ENCODE data around the gene ZBTB7C.

DNA sequence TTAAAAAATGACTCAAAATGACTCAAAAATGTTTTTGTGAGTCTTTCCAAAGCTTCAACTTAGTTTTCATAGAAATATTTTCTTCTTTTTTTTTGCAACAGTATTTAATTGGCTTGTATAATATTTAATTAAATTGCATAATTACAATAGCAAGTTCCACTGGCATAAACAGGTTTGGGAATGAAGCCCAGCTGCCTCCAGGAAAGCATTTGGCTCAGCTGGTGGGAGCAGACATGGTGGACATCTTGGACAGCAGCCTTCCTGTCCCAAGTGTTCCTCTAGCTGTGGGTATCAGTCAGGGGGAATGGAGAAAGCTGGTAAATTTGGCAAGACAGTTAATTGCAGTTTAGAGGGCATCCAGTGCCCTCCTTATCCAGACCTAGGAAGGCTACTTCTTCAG is 213.4 kb downstream of the ZBTB7C start:
- TF ChIP-seq PHF8 (conservative IDR thresholded peaks at IDR 0.05; ENCODE audit: low read depth, low read length) (no peak), RFX5 (IDR thresholded peaks at IDR 0.05; ENCODE audit: borderline replicate concordance, low read depth, low read length) (no peak), EZH2 (IDR thresholded peaks at IDR 0.05; ENCODE audit: low read depth, low read length, severe bottlenecking) (no peak), RAD21 (IDR thresholded peaks at IDR 0.05 in 1 of 2, conservative IDR thresholded peaks at IDR 0.05 in 1 of 2; ENCODE audit: low read depth in 2 of 2, low read length in 2 of 2) (no peak), ZNF274 (IDR thresholded peaks at IDR 0.05; ENCODE audit: borderline replicate concordance, extremely low read depth, low read length) (no peak), POLR2A (IDR thresholded peaks at IDR 0.05; ENCODE audit: control extremely low read depth in 1 of 2, low read depth in 2 of 2, low read length in 2 of 2) (no peak), RBBP5 (IDR thresholded peaks at IDR 0.05; ENCODE audit: borderline replicate concordance, low read depth, low read length) (no peak)
- TF ChIP-seq, protein P1, sequence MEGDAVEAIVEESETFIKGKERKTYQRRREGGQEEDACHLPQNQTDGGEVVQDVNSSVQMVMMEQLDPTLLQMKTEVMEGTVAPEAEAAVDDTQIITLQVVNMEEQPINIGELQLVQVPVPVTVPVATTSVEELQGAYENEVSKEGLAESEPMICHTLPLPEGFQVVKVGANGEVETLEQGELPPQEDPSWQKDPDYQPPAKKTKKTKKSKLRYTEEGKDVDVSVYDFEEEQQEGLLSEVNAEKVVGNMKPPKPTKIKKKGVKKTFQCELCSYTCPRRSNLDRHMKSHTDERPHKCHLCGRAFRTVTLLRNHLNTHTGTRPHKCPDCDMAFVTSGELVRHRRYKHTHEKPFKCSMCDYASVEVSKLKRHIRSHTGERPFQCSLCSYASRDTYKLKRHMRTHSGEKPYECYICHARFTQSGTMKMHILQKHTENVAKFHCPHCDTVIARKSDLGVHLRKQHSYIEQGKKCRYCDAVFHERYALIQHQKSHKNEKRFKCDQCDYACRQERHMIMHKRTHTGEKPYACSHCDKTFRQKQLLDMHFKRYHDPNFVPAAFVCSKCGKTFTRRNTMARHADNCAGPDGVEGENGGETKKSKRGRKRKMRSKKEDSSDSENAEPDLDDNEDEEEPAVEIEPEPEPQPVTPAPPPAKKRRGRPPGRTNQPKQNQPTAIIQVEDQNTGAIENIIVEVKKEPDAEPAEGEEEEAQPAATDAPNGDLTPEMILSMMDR (IDR thresholded peaks at IDR 0.05; ENCODE audit: control extremely low read depth in 1 of 3, insufficient read depth in 1 of 3, low read depth in 1 of 3, low read length in 3 of 3), result no peak
- TF ChIP-seq, protein P2, sequence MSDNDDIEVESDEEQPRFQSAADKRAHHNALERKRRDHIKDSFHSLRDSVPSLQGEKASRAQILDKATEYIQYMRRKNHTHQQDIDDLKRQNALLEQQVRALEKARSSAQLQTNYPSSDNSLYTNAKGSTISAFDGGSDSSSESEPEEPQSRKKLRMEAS (IDR thresholded peaks at IDR 0.05), result no peak
